K562 (cell line): Measurements from ENCODE around the gene TTLL12. TPM values are rescaled to one million over a fixed set of nuclear protein-coding genes. Genes with fewer than 3 reads are reported as not detected.

ENCODE experiments used
- ADNP ChIP-seq: fragments of 200-800 bp; sonication (Bioruptor generic); IDR thresholded peaks from 2 replicates; pipeline ENCODE4 v1.6.1; 2016; ENCODE audit warnings: missing genetic modification characterization, missing compliant biosample characterization
- CBX2 ChIP-seq: fragments of 200-600 bp; sonication (generic); IDR thresholded peaks from one replicate; pipeline ENCODE4 v1.6.1; 2012; ENCODE audit warnings: mild to moderate bottlenecking, low read length, inconsistent platforms; ENCODE audit not compliant: insufficient read depth, poor library complexity, severe bottlenecking
- MBD1 ChIP-seq: fragments of 250-450 bp; sonication (Bioruptor Pico); IDR thresholded peaks from 2 replicates; pipeline ENCODE4 v1.8.0; 2022; ENCODE audit warnings: inconsistent platforms
- MGA ChIP-seq: fragments of 450-650 bp; IDR thresholded peaks from 2 replicates; pipeline ENCODE4 v1.6.1; 2016; ENCODE audit warnings: mild to moderate bottlenecking, moderate library complexity
- polyA plus RNA-seq, 8 experiments: library from polyadenylated mRNA; depleted of rRNA in 4 of 8; stranded (reverse) in 5 of 8; unstranded in 3 of 8; fragments of >200 nt; fragmentation: Nextera tagmentation in 2 of 8; fragmentation: Illumina TruSeq in 1 of 8; extraction: Ambion mirVana in 2 of 8; extraction: Trizol in 1 of 8; gene quantifications; 2 replicates each; pipeline versions ENCODE4 v1.2.1 to v1.2.3, GENCODE V29; 2011 to 2014; ENCODE audit warnings: inconsistent platforms in 1 of 8, missing spikeins in 1 of 8
- total RNA-seq, 7 experiments: library from RNA; depleted of rRNA in 6 of 7; stranded (reverse); fragments of >200 nt in 6 of 7; fragmentation: Illumina TruSeq in 2 of 7; extraction: Trizol in 2 of 7; gene quantifications; 2 replicates each; pipeline versions ENCODE4 v1.2.1 to v1.2.3, GENCODE V29; 2011 to 2021; ENCODE audit warnings: low replicate concordance in 1 of 7

The TTLL12 gene
- total and polyA plus RNA-seq, 9 of the 15 experiments (the other 6 are each of a cell fraction or from before 2014, with no cell fraction given), result 1.3 to 128 (median 43.0) TPM

- TF ChIP-seq CBX2 (no peak), MBD1 (CRISPR knock-in tag) (no peak), ADNP (tag) (no peak), MGA (no peak)
Observed at GRCh38 chr22:43133401-43133800, 53.5 kb downstream of the TTLL12 start (continued).
